ENCODE results near the gene MR1. TPM values are rescaled to one million over a fixed set of nuclear protein-coding genes. Genes with fewer than 3 reads are reported as not detected.

The MR1 gene
- 0.19 TPM for polyA plus RNA-seq (2013, experiment 1 of 4)
- 0.62 TPM for polyA plus RNA-seq (2013, experiment 2 of 4)
- polyA plus RNA-seq (2013, experiment 3 of 4): 0.48 TPM
- 0.36 TPM for polyA plus RNA-seq (2013, experiment 4 of 4)

GRCh38 chr1:181033799-181034451 is at the start of gene MR1:
MR1 (plus strand) TSS chr1:181033983; CDS start chr1:181034008, 25 bp downstream.
- Histone ChIP-seq H3K36me3 (ENCODE audit: control insufficient read depth, insufficient read depth, low read length) (no peaks in the 10 kb centered on the region), H3K4me1 (ENCODE audit: control insufficient read depth, insufficient read depth, low read length) (peaks cover 4% of the 10 kb centered on the region), H3K27me3 (ENCODE audit: control insufficient read depth, insufficient read depth, low read length, poor library complexity, severe bottlenecking) (no peaks in the 10 kb centered on the region), H3K9me3 (ENCODE audit: control insufficient read depth, low read length) (no peaks in the 10 kb centered on the region), H3K27ac (ENCODE audit: insufficient read depth, low read depth, low read length, poor library complexity, severe bottlenecking) (no peak within 1 kb of the TSS), H3K4me3 (ENCODE audit: insufficient read depth, low read depth, low read length) (no peak within 1 kb of the TSS)
- WGBS, 2 experiments: 84% methylated on average over 9 of the region's 9 CpGs

GRCh38 chr1:180988253-180988752 is 45.5 kb upstream of the MR1 start:
- 72 to 79% methylated on average over 8 of the region's 8 CpGs for WGBS, 2 experiments
- Histone ChIP-seq H3K27me3 (ENCODE audit: control insufficient read depth, insufficient read depth, low read length, poor library complexity, severe bottlenecking) (no peaks in the 10 kb centered on the region), H3K27ac (ENCODE audit: insufficient read depth, low read depth, low read length, poor library complexity, severe bottlenecking) (no peak overlapping the region), H3K4me1 (ENCODE audit: control insufficient read depth, insufficient read depth, low read length) (no peaks in the 10 kb centered on the region), H3K36me3 (ENCODE audit: control insufficient read depth, insufficient read depth, low read length) (peaks cover 47% of the 10 kb centered on the region), H3K4me3 (ENCODE audit: insufficient read depth, low read depth, low read length) (no peak overlapping the region), H3K9me3 (ENCODE audit: control insufficient read depth, low read length) (no peaks in the 10 kb centered on the region)

GRCh38 chr1:180994262-180994661 is 39.5 kb upstream of the MR1 start:
- no peak overlapping the region for H3K4me3 ChIP-seq (ENCODE audit: insufficient read depth, low read depth, low read length)
- H3K36me3 ChIP-seq (ENCODE audit: control insufficient read depth, insufficient read depth, low read length): peaks cover 18% of the 10 kb centered on the region
- H3K4me1 ChIP-seq (ENCODE audit: control insufficient read depth, insufficient read depth, low read length): no peaks in the 10 kb centered on the region
- H3K27me3 ChIP-seq (ENCODE audit: control insufficient read depth, insufficient read depth, low read length, poor library complexity, severe bottlenecking): no peaks in the 10 kb centered on the region
- WGBS, 2 experiments: 89 to 92% methylated on average over 3 of the region's 3 CpGs
- H3K27ac ChIP-seq (ENCODE audit: insufficient read depth, low read depth, low read length, poor library complexity, severe bottlenecking): no peak overlapping the region
- H3K9me3 ChIP-seq (ENCODE audit: control insufficient read depth, low read length): no peaks in the 10 kb centered on the region

GRCh38 chr1:180997843-180998504 is 35.8 kb upstream of the MR1 start:
- WGBS, 2 experiments: 89 to 90% methylated on average over 3 to 4 of the region's 4 CpGs
- Histone ChIP-seq H3K9me3 (ENCODE audit: control insufficient read depth, low read length) (no peaks in the 10 kb centered on the region), H3K27ac (ENCODE audit: insufficient read depth, low read depth, low read length, poor library complexity, severe bottlenecking) (no peak overlapping the region), H3K36me3 (ENCODE audit: control insufficient read depth, insufficient read depth, low read length) (peaks cover 12% of the 10 kb centered on the region), H3K4me1 (ENCODE audit: control insufficient read depth, insufficient read depth, low read length) (no peaks in the 10 kb centered on the region), H3K27me3 (ENCODE audit: control insufficient read depth, insufficient read depth, low read length, poor library complexity, severe bottlenecking) (no peaks in the 10 kb centered on the region), H3K4me3 (ENCODE audit: insufficient read depth, low read depth, low read length) (no peak overlapping the region)

GRCh38 chr1:181001091-181001780 is 32.5 kb upstream of the MR1 start:
- 94 to 95% methylated on average over 6 of the region's 7 CpGs for WGBS, 2 experiments
- H3K27ac ChIP-seq (ENCODE audit: insufficient read depth, low read depth, low read length, poor library complexity, severe bottlenecking): no peak overlapping the region

GRCh38 chr1:181002582-181003172 is 31.1 kb upstream of the MR1 start:
- Histone ChIP-seq H3K4me1 (ENCODE audit: control insufficient read depth, insufficient read depth, low read length) (no peaks in the 10 kb centered on the region), H3K9me3 (ENCODE audit: control insufficient read depth, low read length) (no peaks in the 10 kb centered on the region), H3K27ac (ENCODE audit: insufficient read depth, low read depth, low read length, poor library complexity, severe bottlenecking) (no peak overlapping the region), H3K4me3 (ENCODE audit: insufficient read depth, low read depth, low read length) (no peak overlapping the region), H3K27me3 (ENCODE audit: control insufficient read depth, insufficient read depth, low read length, poor library complexity, severe bottlenecking) (no peaks in the 10 kb centered on the region), H3K36me3 (ENCODE audit: control insufficient read depth, insufficient read depth, low read length) (peaks cover 28% of the 10 kb centered on the region)
- WGBS, 2 experiments: 94 to 97% methylated on average over 3 of the region's 3 CpGs

More at GRCh38 chr1:181001091-181001780, 32.5 kb upstream of the MR1 start:
- no peaks in the 10 kb centered on the region for H3K27me3 ChIP-seq (ENCODE audit: control insufficient read depth, insufficient read depth, low read length, poor library complexity, severe bottlenecking)
- H3K36me3 ChIP-seq (ENCODE audit: control insufficient read depth, insufficient read depth, low read length): peaks cover 28% of the 10 kb centered on the region
- H3K4me3 ChIP-seq (ENCODE audit: insufficient read depth, low read depth, low read length): no peak overlapping the region
- H3K9me3 ChIP-seq (ENCODE audit: control insufficient read depth, low read length): no peaks in the 10 kb centered on the region
- H3K4me1 ChIP-seq (ENCODE audit: control insufficient read depth, insufficient read depth, low read length): no peaks in the 10 kb centered on the region

GRCh38 chr1:181010789-181011188 is 23.0 kb upstream of the MR1 start:
- Histone ChIP-seq H3K4me1 (ENCODE audit: control insufficient read depth, insufficient read depth, low read length) (no peaks in the 10 kb centered on the region), H3K4me3 (ENCODE audit: insufficient read depth, low read depth, low read length) (no peak overlapping the region), H3K27me3 (ENCODE audit: control insufficient read depth, insufficient read depth, low read length, poor library complexity, severe bottlenecking) (no peaks in the 10 kb centered on the region), H3K36me3 (ENCODE audit: control insufficient read depth, insufficient read depth, low read length) (no peaks in the 10 kb centered on the region), H3K27ac (ENCODE audit: insufficient read depth, low read depth, low read length, poor library complexity, severe bottlenecking) (no peak overlapping the region), H3K9me3 (ENCODE audit: control insufficient read depth, low read length) (no peaks in the 10 kb centered on the region)

- H3K4me3 ChIP-seq (ENCODE audit: insufficient read depth, low read depth, low read length): no peak overlapping the region
- H3K9me3 ChIP-seq (ENCODE audit: control insufficient read depth, low read length): no peaks in the 10 kb centered on the region
- H3K4me1 ChIP-seq (ENCODE audit: control insufficient read depth, insufficient read depth, low read length): no peaks in the 10 kb centered on the region
- H3K27ac ChIP-seq (ENCODE audit: insufficient read depth, low read depth, low read length, poor library complexity, severe bottlenecking): no peak overlapping the region
- no peaks in the 10 kb centered on the region for H3K36me3 ChIP-seq (ENCODE audit: control insufficient read depth, insufficient read depth, low read length)
- H3K27me3 ChIP-seq (ENCODE audit: control insufficient read depth, insufficient read depth, low read length, poor library complexity, severe bottlenecking): no peaks in the 10 kb centered on the region
- 94% methylated on average over 3 of the region's 3 CpGs for WGBS, 2 experiments
Measured at GRCh38 chr1:181011301-181012202, 22.2 kb upstream of the MR1 start.

- Histone ChIP-seq H3K4me1 (ENCODE audit: control insufficient read depth, insufficient read depth, low read length) (no peaks in the 10 kb centered on the region), H3K27ac (ENCODE audit: insufficient read depth, low read depth, low read length, poor library complexity, severe bottlenecking) (no peak overlapping the region), H3K36me3 (ENCODE audit: control insufficient read depth, insufficient read depth, low read length) (no peaks in the 10 kb centered on the region), H3K4me3 (ENCODE audit: insufficient read depth, low read depth, low read length) (no peak overlapping the region), H3K27me3 (ENCODE audit: control insufficient read depth, insufficient read depth, low read length, poor library complexity, severe bottlenecking) (no peaks in the 10 kb centered on the region), H3K9me3 (ENCODE audit: control insufficient read depth, low read length) (no peaks in the 10 kb centered on the region)
- WGBS, 2 experiments: 95 to 97% methylated on average over 4 of the region's 4 CpGs
Measured at GRCh38 chr1:181012203-181012745, 21.5 kb upstream of the MR1 start.

Data from ectodermal cell (in vitro differentiated cells).